Stimulated activated CD4-positive, alpha-beta T cell treated with anti-CD3 and anti-CD28 coated beads, Interleukin-2, amount 100 ng/mL, for 4 hours (primary cell): Measurements from ENCODE around the gene HSF4.
A peak's percentile ranks its signal among the peaks of the same experiment; 100 is the strongest.

ENCODE experiments used
- DNase-seq: peaks from one replicate; pipeline ENCODE4 v3.0.0-alpha.2; 2020; ENCODE audit warnings: low read depth

The HSF4 gene

DNA sequence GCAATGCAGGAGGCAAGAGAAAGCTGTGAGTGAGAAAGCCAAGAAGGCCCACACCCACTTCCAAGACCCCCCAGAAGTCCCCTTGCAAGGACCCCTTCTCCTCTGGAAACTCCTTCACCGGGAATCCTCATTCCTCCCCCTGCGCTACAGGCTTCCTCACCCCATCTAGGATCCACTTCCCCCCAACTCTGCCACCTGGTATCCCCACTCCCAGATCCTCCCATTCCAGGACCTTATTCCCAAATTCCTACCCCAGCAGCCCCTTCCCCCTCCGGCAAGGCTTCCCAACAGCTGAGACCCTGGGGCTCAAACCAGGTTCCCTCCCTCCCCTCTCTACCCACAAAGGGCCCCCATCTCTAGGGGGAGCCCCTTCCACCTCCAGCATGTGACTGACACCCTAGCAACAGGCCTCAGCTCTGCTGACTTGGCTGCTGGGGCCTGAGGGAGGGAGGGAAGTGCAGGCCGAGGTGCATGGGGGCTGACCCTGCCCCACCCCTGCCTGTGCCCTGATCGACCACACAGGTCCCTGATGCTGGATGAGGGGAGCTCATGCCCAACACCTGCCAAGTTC, 2.1 kb downstream of the HSF4 start:
- DNase-seq, result no peak

- no peak for DNase-seq
Observed at GRCh38 chr16:67167588-67167987, 3.0 kb downstream of the HSF4 start.

DNA sequence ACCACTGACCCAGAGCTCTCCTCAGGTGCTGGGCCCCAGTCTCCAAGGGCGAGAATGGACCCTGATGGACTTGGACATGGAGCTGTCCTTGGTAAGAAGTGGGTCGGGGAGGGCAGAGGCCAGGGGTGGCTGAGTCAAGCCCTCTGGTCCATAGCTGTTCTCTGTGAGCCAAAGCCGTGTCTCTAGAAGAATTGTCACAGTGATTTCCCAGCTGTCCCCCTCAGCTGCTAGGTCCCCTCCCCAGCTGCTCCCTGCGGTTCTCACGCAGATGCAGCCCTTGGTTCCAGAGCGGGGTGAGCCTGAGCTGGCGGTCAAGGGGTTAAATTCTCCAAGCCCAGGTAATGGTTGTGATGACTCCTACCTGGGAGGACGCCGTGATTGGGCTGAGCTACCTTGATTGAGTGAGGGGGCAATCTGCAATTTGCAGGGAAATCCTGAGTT, 4.5 kb downstream of the HSF4 start:
- no peak for DNase-seq

- DNase-seq, result no peak
Observed at GRCh38 chr16:67169642-67170167, 5.2 kb downstream of the HSF4 start.

DNA sequence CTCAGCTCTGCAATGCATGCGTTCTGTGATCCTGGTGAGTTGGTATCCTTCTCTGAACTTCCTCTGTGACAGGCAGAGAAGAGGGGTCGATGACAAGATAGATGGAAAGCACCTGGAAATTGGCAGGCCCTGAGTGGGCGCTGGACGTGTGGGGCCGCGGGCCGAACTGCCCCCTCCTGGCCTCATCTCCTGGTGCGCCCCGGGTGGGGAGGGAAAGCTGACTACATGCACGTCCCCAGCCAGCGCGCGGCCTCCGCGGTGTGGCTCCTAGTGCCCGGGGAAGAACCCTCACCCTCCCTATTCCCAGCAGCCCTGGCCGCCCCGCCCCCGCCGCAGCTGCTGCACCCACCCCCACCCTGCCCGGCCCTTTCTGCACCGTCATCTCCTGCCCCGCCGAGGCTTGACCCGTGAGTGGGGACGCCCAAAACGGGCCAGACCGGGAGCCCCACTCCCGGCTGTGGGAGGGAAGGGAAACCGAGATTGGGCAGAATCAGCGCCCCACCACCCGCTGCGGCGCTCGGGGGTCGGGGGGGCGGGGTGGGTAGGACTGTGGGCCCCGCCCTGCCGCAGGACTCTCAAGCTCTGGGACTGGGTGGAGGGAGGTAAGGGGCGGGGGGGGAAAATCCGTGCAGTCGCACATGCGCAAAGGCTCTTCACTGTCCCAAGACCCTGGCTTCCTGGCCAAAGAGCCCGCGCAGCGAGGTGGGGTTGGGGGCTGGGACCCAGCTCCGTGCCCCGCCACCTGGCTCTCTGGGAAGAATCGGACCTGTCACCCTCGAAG, 5.8 kb downstream of the HSF4 start, which contains the start of gene NOL3:
NOL3 (plus strand) TSS at position 371 of the 781 bp plus-strand sequence.
- DNase-seq, result no peak

DNA sequence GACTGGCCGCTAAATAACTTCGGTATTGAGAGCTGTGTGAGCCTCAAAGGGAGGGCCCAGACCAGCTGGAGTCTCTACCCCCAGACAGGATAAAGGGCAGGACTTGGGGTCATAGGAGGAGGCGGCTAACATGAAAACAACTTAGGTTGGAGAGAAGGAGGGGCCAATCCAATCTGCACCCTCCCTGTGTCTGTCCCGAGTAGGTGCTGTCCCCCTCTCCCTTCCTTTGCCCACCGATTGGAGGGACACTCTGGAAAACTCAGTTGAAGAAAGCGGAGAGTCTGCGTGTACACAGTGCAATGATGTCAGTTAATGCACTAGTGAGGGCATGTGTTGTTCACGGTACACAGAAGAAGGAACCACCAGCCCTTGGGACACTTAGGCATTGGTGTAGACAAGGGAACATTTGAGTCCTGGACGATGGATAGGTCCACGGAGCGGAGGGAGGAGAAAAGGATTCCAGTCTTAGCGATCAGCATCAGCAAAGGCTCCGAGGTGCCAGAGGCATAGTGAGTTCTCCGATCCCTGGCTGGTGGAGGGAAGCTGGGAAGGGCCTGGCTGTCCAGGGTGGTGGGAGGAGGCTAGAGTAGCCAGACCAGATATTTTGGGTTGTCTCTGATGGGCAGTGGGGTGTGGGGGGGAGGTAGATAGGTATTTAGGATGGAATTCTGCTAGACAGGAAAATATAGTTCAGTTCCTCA, 6.6 kb downstream of the HSF4 start:
- DNase-seq, result no peak

- no peak for DNase-seq
Observed at GRCh38 chr16:67173323-67173722, 8.8 kb downstream of the HSF4 start.

GRCh38 chr16:67173808-67174705, 9.5 kb downstream of the HSF4 start:
- no peak for DNase-seq

GRCh38 chr16:67174706-67175231, 10.2 kb downstream of the HSF4 start:
- no peak for DNase-seq

- no peak for DNase-seq
Observed at GRCh38 chr16:67176662-67177061, 12.1 kb downstream of the HSF4 start.

GRCh38 chr16:67177743-67178699, 13.5 kb downstream of the HSF4 start:
- DNase-seq, result no peak

- DNase-seq, result no peak
Observed at GRCh38 chr16:67179421-67180080, 15.0 kb downstream of the HSF4 start.

- DNase-seq, result no peak
Observed at GRCh38 chr16:67180166-67180565, 15.6 kb downstream of the HSF4 start.

DNA sequence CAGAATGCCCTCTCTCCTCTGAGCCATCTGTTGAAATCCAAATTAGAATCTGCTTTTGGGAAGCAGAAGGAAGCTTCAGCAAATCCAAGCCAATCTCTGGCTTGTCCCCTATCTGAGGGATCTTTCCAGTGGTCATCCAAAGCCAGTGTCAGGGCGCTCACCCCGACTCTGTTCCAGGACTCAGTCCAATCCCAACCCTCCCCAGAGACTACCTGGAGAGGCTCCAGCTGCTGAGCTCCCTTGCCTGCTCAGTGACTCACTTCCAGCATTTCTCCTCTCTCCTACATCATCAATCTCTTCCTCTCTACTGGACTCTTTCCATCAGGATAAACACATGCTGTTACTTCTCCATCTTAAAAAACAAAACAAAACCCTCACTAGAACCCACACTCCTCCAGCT, 16.8 kb downstream of the HSF4 start:
- no peak for DNase-seq

DNA sequence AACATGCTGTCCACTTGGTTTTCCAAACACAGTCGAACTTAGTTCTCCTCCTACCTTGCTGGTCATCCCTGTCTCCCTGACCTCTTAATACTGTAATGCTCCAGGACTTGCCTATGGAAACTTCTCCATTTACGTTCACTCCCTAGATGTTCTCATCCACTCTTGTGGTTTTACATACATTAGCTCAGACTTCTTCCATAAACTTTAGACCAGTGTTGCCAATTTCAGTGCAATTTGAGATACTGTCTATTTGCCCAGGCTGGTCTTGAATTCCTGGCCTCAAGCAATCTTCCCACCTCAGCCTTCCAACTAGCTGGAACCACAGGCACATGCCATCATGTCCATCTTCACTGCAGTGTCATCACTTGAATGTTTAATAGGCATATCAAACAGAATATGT, 17.7 kb downstream of the HSF4 start:
- no peak for DNase-seq

GRCh38 chr16:67183284-67183626, 18.7 kb downstream of the HSF4 start:
- no peak for DNase-seq

DNA sequence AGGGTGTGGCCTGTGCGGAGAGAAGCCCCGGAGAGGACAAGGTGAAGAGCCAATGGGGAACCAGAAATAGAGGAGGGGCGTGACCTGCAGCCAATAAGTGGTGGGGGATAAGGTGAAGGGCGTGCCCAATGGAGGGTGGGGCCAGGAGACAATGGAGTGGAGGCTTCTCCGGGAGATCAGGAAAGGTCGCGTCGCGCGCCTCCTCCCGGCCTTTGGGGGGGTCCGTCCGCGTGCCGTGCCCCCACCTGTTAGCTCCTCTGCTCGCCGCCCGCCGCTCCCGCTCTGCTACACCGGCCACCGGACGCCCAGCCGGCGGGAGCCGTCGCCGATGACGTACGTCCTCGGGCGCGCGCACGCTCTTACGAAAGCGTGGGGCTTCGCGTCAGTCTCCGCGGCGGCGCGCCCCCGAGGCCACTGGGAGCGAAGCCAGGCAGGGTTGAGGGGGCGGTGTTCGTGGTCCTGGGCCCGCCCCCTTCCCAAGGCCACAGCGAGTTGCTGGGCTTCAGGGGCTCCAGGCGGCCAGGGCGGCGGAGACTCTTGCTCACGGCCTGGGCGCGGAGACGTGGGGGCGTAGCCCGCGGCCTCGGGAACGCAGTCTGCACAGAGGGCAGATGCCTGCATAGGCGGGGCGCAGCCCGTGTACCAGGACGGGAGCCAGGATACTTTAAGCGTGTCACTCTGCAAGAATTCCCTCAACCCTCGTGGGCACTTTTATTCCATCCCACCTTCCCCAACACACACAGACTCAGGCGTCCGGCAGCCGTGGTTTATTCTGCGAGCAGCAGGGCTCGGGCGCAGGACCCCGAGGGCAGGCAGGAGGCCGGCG, 19.3 kb downstream of the HSF4 start, which contains the start of gene MATCAP1:
MATCAP1 (minus strand) TSS at position 337 of the 826 bp plus-strand sequence. CDS start 3,353 bp downstream, outside the sequence.
- DNase-seq, result peak; percentile 92

DNA sequence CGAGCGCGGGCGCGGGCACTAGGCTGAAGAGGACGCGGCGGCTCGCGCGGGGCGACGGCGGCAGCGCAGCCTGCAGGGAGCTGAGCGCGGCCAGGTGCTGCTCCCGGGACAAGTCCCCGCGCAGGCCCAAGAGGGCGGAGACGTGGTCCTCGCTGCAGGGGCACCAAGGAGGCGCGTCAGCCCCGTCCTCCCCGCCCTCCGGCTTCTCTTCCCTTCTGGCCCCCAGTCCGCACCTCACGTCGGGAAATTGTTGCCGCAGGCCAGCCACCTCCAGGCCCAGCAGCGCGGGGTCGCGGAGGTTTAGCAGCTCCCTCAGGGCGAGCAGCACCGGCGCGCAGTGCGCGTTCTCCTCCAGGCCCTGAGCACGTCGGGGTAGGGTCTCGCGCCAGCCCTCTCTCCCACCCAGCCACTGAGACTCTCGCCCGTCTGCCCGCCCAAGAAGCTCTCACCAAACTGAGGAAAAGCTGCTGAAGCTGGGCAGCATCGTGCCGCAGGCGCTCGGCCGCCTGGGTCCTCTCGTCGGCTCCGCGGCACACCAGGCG, 20.0 kb downstream of the HSF4 start:
- no peak for DNase-seq
